Spleen (tissue), 7 donors: ENCODE measurements around the gene TSHZ3.

Source experiments
- CTCF ChIP-seq, 11 experiments: fragments of 200-600 bp in 7 of 11; fragments of 450-650 bp in 4 of 11; sonication (generic) in 4 of 11; IDR thresholded peaks in 8 of 11; conservative IDR thresholded peaks in 3 of 11; 1 replicate in 7 of 11; 2 replicates in 4 of 11; pipeline versions ENCODE4 v1.4.0 to v1.8.0; 2016 to 2021; ENCODE audit warnings: antibody characterized with exemption in 11 of 11, inconsistent platforms in 4 of 11, mild to moderate bottlenecking in 1 of 11
- POLR2A ChIP-seq, 3 donors: fragments of 450-650 bp; IDR thresholded peaks; one replicate each; pipeline ENCODE4 v1.5.1; 2017; ENCODE audit warnings: antibody characterized with exemption in 3 of 3, mild to moderate bottlenecking in 1 of 3
- donor health status: DM: no; HTN: no; CAD: no; lungs with moderate emphysema.
- donor health status: DM: no; HTN: no; CAD: no.
- donor health status: DM: no; HTN: no; CAD: no.

- TF ChIP-seq CTCF (IDR thresholded peaks at IDR 0.05 in 8 of 11, conservative IDR thresholded peaks at IDR 0.05 in 3 of 11) (no peak), POLR2A (IDR thresholded peaks at IDR 0.05) (no peak)
Measured at GRCh38 chr19:31269425-31270127, 79.7 kb downstream of the TSHZ3 start.
